T-helper 22 cell (primary cell): ENCODE data around the gene TWIST2.

Experiments
- DNase-seq: peaks from one replicate; pipeline ENCODE4 v3.0.0-alpha.2; 2020; ENCODE audit warnings: low read depth

TWIST2 gene

DNA sequence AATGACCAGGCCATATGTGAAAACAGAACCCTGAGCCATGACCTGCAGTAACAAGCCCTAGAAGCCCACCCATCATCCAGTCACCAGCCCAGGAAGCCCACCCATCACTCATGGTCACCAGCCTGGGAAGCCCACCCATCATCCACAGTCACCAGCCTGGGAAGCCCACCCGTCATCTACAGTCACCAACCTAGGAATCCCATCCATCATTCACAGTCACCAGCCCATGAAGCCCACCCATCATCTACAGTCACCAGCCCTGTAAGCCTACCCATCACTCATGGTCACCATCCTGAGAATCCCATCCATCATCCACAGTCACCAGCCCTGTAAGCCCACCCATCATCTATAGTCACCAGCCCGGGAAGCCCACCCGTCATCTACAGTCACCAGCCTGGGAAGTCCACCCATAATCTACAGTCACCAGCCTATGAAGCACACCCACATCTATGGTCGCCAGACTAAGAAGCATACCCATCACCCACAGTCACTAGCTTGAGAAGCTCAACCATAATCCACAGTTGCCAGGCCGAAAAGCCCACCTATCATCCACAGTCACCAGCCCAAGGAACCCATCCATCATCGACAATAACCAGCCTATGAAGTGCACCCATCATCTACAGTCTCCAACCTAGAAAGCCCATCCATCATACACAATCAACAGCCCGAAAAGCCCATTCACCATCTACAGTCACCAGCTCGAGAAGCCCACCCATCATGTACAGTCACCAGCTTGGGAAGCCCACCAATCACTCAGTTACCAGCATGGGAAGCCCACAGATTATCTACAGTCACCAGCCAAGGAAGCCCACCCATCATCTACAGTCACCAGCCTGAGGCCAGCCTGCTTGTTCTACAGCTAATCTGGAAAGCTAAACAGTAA lies 91.9 kb downstream of the TWIST2 start:
- DNase-seq = no peak

DNA sequence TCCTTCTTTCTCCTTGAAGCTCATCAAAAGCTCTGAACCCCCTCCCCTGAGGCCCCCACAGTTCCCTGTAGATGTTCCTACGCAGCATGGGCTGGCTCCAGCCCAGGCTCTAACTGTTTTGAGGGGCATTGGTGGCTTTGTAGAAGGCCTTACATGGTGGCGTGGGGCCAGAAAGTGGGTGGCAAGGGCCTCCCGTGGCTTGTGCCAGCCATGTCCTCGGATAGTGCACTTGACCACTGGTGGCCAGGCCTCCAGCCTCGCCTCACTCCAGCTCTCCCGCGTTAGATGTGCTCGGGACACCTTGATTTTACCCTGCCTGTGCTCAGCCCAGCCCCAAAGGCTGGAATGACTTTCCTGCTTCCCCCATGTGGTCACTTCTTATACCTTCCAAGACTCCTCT lies 92.9 kb downstream of the TWIST2 start:
- DNase-seq = no peak

DNA sequence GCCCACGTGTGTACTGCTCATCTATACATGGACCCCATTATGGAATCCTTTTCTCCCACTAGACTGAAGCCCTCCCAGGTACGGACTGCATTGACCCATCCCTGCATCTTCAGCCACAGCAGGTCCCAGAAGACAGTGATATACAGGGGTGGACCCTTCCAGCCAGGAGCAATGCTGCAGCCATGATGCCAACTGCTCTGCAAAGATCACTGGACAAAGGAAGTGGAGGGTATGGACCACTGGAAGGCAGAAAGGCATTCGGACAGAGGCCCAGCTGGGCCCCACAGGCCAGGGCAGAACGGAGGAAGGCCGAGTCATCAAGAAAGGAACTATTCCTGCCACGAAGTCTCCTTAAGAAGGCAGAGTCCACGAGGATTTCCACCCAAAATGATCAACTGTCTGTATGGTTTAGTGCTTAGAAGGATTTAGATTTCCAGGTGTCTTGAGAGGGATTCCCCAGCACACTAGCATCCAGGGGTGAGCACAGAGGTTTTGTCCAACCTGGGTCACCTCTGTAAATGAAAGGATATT lies 93.4 kb downstream of the TWIST2 start:
- no peak for DNase-seq

DNA sequence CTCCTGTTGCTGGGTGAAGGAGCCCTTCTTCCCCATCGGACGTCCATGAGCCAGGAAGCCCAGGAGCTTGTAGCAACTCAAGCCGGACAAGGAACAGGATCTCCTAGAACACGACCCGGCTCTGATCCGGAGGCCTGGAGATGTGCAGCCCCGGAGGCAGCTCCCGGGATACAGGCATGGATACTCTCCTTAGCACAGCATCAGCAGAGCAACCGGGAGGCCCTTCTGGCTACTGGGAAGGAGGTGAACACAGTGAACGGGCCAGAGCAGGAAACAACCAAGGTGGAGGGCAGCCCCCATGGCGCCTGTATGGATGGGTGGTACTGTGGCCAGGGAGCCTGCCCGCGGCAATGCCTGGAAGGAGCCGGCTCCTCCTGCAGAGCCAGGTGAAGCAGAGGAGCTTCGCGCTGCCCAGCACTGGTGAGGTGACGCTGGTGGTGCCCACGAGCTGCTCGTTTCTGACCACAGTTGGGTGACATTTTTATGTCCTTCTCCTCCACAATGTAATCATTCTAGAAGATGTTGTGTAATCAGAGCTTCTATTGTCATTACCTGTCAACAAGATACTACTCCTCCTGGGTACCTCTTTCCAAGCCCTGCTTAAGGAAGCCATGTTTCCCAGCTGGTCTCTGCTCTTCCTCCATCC lies 94.3 kb downstream of the TWIST2 start:
- DNase-seq = no peak

DNA sequence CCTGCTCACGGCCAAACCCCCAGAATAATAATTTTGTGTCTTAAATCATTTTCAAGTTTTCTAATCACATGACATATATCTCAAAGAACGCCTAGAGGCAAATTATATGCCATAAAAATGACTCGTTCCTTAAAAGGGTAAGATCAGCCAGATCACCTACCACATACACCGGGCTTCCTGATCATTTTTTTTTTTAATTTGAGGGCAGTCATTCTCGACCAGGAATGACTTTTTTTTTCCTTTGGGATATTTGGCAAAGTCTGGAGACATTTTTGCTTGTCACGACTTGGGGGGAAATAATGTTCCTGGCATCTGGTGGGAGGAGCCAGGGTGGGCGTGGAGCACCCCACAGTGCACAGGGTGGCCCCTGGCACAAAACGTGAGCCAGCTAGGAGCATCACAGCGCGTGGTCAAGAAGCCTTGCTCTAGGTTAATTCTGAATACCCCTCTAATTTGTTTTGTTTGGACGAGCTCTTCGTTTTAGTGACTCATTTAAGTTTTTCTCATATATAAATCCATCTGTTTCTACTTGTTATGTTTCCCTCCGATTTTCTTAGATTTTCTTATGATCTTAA lies 94.9 kb downstream of the TWIST2 start:
- DNase-seq = no peak

DNA sequence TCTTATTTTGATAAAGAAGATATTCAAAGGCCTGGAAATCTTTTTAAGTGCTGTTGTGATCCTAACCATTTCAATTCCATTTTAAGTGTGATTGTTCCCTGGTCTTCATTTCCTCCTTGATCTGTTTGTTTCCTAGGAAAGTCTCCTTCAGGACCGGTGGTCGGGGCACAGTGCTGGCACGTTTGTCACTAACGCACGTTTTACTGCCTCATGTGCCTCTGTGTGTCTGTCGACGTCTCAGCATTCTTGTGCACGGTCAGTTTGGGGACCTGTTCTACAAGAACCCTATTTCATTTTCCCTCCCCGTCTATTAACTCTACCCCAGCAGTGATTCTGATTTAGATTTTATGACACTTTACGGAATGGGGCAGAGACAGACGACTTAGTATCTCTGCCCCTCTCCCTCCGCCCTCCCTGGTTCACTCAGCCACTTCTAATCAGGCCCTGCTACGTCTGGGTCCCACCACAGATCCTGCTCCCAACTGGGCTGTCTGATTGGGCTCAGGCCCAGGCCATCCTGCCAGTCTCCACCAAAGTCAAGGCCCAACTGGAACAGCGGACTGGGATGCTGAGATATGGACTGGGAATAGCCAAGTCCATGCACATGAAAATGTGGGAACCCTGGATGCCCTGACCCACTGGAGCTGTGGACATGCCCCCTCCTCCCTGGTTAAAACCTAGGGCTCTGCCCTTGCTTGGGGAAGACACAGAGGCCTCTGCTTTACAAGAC lies 95.6 kb downstream of the TWIST2 start:
- DNase-seq = no peak

DNA sequence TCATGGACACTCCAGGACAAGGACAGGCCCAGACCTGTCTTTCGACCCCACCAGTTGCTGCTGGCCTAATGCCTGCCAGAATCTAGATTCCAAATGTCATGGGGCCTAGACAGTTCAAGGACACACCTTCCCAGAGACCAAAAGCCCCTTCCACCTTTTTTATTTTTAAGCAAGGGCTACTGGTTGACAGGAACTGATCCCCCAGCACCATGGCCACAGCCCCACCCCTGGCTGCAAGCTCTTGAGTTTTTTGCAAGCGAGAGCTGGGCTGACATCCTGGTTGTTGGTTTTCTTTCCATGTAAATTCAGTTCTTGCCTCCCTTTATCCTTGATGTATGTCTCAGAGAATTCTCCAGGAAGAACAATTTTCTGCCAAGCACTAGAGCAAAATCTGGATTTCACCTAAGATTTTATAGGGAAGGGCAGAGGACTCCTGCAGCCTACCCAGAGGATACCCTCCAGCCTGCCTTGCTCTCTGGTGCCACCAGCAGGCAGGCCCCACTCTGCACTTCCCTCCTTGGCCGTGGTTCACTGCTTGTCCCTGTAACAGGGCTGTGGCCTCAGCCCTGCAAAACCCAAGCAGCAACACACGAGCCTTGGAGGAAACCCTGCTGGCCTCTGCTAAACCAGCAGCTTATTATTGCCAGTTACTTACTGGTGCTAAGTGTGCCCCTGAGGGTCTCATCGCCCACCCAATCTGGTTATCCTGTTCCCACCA lies 97.7 kb downstream of the TWIST2 start:
- DNase-seq = no peak

DNA sequence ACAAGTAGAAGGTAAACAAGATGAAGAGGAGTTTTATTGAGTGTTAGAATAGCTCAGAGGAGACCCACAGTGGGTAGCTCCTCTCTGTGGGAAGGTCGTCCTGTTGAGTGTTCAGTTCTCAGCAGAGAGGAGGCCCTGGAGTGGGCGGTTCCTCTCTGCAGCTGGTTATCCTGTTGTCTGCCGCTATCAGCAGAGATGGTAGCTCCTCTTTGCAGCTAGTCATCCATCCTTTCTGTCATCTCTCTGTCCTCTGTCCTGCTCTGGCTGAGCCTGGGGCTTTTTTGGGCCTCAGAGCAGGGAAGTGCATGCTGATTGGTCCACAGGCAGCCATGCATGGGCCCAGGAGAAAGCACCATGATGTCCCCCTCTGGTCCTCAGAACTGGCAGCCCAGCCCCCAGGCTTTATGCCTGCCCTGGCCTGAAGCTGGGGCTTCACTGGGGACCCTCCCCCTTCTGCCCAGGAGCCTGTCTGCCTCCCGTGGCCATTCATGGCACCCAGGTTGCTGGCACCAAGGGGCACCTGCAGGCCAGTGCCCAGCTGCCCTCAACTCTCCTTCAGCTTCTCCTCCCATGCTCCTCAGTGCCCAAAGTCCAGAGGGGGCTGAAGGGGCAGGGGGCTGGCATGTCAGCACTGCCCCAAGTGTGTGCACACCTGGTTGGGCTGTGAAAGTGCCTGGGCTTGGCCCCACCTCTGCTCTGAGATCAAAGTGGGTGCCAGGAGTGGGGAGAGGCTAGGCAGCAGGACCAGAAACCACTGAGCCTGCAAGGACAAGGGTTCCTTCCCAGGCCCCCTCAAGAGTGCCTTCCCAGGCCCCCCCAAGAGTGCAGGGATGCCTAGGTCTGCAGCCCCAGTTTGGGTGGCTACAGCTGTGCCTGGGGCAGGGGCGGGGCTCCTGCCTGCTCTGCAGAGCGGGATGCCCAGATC lies 98.7 kb downstream of the TWIST2 start:
- no peak for DNase-seq

DNA sequence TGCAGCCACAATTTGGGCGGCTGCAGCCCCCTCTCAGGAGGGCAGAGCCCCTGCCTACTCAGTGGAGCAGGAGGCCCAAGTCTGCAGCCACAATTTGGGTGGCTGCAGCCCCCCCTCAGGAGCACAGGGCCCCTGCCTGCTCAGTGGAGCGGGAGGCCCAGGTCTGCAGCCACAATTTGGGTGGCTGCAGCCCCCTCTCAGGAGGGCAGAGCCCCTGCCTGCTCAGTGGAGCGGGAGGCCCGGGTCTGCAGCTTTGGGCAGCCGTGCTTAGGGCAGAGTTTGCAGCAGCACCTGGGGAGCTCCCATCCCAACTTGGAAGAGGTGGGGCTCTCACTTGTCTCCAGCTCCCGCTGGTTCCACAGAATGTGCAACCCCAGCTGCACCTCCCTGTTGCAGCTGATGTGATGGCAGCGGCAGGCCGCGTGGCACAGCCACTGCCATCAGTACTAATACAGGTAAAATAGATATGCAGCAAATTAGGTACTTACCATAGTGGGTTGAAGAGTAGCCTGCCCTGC lies 99.4 kb downstream of the TWIST2 start:
- no peak for DNase-seq

DNA sequence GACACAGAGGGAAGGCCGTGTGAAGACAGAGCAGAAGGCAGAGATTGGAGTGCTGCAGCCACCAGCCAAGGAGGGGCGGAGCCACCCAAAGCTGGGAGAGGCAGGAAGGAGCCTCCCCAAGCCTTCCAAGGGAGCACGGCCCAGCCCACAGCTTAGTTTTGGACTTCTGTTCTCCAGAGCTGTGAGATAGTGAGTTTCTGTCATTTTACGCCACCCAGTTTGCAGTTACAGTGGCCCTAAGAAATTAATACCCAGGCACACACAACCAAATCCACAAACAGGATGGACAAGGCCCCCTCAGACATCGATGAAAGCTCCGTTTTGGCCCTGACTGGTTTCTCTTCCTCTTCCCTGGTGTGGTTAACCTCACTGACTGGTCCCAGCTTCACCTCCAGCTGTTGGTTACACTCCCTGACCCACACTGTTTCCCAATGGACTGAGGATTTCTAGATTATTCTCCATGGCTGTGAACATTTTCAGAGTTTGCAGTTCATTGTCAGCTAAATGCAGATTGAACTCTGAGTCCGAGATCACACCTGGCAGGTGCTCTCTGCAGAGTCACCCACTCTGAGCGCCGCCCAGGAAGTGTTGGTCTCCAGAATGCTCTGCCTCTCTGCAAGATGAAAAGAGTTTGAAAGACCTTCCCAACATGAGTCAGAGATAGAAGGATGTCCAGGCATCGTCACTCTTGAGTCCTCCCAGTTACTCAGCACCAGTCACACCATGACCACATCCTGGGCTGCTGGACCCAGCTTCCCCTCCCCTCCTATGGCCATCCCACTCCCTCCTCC lies 100.2 kb downstream of the TWIST2 start:
- no peak for DNase-seq

DNA sequence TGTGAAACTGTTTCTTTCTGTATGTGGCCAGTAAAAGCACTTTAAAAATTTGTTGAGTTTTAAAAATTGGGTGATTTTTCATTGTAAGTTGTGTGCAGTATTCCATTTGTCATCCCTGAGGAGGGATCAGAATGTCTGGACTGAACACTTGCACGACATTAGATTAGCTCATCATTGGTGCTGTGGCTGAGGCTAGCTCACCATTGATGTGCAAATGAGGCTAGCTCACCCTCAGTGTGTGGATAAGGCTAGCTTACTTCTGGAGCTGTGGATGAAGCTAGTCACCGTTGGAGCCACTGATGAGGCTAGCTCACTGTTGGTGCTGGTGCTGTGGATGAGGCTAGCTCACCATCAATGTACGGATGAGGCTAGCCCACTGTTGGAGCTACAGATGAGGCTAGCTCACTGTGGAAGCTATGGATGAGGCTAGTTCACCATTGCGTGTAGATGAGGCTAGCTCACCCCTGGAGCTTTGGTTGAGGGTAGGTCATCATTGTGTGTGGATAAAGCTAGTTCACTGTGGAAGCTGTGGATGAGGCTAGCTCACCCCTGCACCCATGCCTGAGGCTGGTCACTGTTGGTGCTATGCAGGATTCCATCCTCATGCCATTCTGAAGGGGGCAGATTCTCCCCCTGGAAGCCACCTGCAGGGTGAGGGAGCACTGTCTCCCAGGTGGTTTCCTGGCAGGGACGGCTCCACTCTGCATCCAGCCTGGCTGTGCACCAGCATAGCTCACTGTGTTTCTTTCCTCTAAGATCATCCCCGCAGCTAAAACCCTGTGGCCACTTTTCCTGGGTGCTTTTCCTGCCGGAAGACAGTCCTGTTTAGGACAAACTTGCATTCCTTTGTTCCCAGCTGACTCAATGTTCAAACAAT lies 101.1 kb downstream of the TWIST2 start:
- no peak for DNase-seq

DNA sequence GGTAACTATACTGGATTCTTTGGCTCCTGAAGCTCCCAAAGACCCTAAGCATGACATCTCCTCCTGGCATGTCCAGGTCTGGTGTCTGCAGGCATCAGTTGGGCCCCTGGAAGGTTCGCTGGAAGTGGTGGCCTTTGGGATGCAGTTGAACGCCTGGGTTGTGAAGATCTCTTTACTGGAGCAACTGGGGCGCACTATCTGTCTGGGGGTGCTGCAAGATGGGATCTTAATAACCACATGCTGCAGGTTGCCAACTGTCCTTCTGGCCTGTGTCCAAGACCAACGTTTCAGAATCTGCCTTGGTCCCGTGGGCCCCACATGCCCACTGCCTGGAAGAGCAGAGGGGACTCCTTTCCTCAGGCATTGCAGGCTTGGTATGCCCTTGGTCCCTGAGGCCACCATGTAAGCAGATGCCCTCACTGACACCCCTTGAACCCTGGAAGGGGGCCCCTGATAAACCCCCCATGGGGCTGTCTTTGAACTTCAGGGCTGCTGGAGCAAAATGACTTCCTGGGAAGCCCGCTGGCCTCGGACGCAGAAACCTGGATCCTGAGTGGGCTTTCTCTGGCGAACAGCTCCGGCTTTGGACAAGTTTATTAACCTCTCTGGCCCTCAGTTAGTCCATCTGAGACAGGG lies 101.9 kb downstream of the TWIST2 start:
- no peak for DNase-seq

DNA sequence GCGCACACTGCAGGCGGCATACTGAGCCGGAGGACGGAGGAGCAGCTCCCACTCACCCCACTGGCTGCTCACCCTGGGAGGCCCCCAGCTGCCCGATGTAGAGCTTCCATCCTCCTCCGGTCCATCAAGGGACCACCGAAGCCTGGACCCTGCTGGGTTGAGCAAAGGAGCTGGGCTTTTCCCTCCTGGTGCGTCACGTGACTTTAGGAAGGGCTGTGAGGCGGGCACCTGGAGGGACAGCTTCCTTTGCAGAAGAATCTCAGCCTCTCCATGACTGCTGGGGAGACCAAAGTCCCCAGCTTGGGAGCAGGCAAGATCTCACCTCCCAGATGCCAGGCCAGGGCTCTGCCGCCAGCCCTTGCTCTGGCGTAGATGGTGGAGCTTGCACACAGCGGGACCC lies 102.7 kb downstream of the TWIST2 start:
- no peak for DNase-seq

DNA sequence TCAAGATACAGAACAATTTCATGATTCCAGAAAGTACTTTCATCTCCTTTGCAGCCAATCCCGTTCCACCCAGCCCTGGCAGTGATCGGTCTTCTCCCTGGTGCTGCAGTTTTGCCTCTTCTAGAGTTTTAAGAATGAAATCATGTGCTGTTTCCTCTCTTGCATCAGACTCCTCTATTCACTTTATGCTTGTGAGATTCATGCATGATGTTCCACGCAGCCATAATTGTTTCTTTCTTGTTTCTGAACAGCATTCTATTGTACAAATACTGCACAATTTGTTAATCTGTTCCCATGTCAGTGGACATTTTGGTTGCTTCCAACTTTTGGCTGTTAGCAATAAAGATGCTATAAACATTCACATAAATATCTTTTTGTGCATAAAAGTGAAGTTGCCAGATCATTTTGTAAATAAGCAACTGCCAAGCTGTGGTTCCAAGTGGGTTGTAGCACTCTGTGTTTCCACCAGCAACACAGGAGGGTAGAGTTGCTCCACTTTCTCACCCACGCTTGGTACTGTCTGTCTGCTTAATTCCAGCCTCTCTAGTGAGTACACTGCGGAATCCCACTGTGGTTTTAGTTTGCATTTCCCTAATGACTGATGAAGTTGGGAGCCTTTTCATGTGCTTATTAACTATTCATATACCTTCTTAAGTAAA lies 104.5 kb downstream of the TWIST2 start:
- DNase-seq = no peak

DNA sequence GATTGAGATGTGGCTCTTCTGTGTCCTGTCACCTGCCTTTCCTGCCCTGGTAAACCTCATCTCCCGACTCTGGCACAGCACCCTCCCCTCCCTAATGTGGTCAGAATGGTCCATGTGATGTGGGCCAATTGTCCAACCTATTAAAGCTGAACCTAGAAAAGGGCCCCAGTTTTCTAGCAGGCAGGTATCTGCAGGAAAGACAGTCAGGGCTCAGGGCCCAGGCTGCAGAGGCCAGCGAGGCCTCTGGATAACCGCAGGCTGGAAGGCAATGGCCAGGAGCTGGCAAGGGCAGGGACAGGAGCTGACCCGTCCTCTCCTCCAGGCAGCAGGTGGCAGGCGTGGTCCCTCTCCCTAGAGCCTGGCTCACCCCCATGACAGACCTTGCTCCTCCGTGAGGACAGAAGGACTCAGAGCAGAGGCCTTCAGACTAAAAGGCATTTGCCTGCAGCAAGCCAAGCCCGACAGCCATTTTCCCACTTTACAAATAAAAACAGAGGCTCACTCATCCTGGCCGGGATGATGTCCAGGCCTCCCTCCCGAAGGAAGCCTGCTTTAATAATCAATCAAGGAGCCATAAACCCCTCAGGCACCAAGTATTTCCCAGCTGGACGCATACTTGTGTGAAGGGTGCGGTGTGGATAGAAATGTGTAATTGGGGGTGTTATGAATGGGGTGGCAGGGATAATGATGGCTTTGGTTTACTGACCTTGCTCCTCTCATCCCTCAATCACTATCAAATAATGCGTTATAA lies 107.1 kb downstream of the TWIST2 start:
- DNase-seq = no peak

DNA sequence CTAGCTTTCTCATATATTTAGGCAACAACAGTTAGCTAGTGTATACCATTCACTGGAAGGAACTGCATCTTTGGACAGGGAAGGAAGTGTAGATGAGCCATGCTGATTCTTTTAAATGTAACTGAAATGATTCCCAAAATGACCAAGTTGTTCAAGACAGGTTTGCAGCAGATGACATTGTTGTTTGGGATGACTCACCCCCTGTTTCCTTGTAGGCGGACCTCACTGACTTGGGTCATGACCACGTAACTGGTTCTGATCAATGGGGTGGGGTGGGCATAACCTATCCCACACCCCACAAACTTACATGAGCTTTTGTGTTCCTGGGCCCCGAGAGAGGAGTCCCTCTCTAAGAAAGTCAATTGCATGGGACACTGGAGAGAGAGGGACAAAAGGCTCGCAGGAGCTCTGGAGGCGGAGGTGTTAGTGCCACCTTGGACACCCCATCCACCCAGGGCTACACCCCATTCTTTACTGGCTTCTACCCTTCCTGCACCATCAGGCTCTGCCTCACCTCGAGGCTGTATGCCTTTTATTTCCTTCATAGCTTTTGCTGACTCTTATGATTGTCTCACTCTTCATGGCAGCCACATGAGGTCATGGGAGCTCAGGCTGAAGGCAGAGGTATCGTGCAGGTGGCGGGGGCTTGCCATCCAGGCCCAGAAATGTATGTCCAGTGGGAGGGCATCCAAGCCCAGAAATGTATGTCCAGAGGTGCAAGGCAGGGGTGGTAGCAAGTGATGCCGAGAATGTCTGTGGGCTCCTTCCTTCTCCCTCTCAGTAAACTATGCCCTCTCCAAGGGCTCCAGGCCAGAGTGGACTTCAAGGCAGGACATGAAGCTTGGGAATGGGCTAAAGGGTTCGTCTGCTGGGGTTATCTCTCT lies 108.0 kb downstream of the TWIST2 start:
- no peak for DNase-seq
